AML-193 (cell line): ENCODE results near the gene C5orf22.
"Not testable (repeated sequence)": the region's sequence is repeated elsewhere in the genome, so short reads cannot be mapped to it uniquely, and the experiment has no call there.

Experiments used
- DNase-seq, 2 experiments: peaks; one replicate each; lab custom pipeline; 2025; lab: John Stamatoyannopoulos, UW

Gene C5orf22

DNA sequence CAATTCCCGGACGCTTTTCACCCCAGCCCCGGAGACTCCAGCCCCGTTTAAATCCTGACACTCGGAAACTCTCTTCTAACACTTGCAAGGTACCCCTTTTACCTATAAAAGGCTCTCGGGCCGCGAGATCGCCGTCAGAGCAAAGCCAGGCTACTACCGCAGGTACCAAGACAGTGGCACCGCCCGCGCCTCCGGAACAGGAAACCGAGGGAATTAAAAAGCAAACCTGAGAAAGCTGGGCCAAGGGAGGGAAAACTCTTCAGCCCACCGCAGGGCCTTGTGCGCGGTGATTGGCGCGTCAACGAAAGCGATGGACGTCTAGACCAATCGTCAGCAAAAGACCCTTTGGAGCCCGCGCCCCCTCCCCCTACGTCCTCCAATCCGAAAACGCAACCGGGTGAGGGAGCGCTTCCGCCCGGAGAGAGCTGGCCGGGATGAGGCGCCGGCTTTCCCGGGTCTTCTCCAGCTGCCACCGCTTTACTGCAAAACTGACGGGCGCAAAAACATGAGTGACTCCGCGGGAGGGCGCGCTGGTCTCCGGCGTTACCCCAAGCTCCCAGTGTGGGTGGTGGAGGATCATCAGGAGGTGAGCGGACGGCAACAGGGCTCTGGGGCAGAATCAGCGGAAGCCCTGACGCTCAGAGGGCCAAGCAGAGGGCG is at the start of gene C5orf22, which contains the start of gene DROSHA:
Gene C5orf22 (plus strand): TSS at position 414 of the 660 bp plus-strand sequence. CDS start 92 bp downstream, at position 506.
Gene DROSHA (minus strand): TSS at position 206 of the 660 bp plus-strand sequence. CDS start 3,034 bp downstream, outside the sequence.
- DNase-seq = peak; percentile 89 to 90

DNA sequence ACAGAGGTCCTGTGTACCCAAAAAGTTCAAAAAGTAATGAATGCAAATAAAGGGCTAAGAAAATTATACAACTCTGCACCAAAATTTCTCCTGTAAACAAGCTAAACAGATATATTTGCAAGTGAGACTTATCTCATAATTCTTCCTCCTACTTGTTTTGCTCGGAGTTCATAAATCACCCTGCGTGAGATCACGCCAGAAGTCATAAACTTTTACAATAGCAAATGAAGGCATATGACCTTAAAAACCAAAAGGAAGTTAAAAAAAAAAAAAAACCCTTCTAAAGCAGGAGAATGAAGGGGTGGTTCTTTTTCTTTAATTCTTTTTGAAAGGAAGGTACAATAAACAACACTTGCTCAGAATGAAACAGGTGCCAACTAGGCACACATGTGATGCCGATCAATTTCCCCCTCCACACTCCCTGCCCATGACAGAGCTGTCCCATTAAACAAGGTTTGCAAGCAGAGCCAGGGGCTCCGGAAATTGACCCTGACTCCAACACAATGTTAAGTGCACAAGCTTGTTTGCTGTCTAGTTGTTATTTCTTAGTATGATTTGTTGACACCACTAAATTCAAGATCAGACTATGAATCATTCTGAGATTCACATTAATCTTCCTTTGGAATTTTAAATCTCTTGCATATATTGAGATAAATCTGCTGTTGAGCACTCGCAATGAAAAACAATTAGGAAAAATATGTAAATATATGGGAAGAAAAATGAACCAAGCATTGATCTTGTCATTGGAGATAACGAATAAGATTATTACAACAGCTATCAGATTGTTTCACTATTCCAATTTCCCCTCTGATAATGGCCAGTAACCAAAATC is 46.5 kb upstream of the C5orf22 start:
- DNase-seq = no peak

DNA sequence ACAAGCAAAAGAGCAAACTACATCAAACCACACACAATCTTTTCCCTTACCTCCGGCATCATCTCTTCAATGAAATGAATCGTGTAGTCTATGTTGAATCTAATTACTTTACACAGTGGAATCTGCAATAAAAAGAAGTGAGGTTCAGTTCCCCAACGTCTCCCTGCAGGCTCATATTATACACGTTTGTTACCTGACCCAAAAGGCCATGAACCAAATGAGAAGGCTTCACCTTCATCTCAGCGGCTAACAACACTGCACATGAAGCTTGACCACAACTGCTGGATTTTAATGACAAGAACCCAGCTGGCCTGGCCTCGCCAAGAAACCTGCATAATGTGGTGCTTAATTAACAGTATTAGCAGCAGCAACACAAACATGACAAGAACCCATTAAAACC is 45.7 kb upstream of the C5orf22 start:
- no peak for DNase-seq

DNA sequence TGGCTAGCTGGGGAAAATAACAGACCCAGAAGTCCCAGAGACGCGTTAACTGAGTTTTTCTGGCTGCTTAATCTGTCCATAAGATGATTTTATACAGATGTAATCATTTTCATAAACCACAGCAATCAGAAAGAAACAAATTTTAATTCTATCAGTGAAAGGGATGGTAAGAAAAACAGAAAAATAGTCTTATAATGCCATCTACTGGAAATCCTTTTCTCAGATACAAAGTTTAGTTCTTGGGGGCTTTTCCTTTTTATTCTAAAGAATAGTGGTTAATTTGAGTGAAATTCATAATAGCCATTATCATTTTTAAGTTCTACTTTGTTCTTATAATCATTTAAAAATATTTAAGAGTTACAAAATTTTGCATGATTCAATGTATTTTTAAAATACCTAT is 44.6 kb upstream of the C5orf22 start:
- no peak for DNase-seq

DNA sequence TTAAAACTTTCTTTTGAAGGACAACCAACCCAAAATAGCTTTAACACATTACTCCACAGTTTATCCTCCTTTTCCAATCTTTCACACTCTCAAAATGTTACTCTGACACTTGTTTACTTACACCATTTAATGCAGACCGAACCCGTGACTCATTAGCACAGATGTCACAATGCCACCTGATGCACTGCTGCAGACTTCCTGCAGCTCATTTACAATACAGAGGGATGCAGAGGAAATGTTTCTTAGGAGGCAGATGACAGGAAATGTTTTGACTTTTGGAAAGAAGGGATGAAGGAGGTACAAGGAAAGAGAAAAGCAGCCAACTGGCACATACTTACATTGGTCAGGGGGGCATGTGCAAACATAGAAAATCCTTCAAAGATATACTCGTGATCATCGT is 39.2 kb upstream of the C5orf22 start:
- no peak for DNase-seq

DNA sequence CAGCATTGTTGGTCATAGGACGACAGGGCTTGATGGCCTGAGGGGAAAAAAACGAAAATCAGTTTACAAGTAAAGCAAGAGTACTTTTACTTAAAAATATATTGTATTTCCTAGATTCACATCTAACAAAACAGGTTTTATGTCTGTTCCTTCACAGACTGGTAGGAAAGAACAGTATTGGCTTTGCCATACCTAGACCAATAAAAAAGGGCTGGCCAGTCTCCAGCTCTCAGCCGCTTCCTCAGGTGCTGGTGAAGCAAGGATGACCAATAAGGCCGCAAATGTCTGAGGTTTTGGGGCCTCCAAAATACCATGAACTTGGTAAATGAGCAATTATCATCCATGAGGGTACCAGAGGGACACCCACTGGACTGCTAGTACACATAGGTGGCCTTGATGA is 36.8 kb upstream of the C5orf22 start:
- no peak for DNase-seq

DNA sequence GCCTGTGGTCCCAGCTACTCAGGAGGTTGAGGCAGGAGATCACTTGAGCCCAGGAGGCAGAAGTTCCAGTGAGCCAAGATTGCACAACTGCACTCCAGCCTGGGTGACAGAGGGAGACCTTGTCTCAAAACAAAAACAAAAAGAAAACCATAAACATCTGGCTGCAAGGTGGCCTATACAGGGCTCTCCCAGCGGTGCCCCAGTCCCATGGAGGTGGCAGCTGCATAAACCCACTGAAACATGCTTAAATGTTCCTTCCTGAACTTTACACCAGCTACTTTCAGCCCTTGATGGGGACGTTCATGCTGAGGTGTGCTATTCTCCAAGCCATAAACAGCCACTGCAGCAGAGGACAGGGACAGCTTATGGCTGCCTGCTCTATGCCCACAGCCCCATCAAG is 35.8 kb upstream of the C5orf22 start:
- no peak for DNase-seq

DNA sequence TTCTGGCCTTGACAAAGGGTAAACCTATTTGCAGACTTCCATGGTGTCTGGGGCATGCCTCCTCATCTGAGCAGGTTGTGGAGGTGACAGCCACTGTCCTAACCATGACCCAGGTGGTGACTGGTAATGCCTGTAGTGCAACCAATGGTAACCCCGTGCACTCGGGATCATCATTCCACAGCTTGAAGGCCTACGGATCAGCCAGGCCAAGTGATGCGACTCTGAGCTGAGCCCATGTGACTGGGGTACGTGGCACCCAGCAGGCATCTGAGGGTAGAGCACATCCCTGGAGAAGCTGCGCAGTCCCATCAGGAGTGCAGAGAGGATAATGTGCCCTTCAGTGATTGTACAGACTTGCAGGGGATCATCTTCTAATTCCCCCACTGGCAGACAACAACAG is 35.2 kb upstream of the C5orf22 start:
- DNase-seq = no peak

DNA sequence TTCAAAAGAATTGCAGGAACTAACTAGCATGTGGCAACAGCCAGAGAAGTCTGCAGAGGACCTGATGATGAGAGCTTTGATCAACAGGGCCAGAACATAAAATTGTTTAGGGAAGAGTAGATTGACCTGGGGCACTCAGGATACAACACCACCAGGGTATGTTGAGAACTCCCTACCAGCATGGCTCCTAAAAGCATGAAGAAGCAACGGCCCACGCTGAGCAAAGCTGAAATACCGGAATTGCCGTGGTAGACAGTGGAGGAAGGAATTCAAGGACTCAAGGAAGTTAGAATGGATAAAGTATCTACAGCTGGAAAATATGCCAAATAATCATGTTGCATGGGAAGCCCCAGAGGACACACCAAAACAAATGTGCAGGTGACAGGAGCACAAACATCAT is 31.8 kb upstream of the C5orf22 start:
- no peak for DNase-seq

DNA sequence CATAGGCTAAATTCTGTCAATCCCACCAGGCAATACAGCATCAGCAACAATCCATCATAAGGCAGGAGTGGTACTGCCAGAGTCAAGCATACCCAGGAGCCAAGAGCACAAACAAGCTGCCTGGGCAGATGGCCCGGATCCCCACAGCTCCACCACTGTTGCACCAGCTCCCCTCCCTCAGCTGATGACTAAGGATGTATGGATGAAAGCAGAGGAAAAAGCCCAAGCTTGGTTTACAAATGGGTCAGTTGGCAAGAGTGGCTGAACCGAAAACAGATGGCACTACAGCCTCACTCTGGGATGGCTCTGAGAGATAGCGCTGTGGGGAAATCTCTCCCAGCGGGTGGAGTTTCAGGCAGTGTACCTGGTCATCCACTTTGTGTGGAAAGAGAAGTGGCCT is 29.6 kb upstream of the C5orf22 start:
- DNase-seq = no peak

DNA sequence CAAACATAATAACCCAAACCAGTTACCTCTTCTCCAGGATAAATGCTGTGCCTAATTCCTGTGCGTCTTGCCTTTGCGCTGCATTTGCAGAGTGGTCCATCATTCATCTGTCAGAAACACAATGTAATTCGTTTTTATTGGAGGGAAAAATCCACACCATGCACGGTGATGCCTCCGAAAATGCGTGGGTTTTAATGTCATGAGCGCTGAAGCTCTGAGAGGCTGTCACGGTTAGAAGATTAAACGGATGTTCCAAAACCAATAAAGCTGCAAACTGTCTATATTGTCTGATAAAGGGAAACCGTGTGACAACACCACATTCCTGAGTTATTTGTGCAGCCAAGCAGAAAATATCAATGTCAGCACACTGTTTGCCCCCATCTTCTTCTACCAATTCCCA is 27.6 kb upstream of the C5orf22 start:
- DNase-seq = no peak

DNA sequence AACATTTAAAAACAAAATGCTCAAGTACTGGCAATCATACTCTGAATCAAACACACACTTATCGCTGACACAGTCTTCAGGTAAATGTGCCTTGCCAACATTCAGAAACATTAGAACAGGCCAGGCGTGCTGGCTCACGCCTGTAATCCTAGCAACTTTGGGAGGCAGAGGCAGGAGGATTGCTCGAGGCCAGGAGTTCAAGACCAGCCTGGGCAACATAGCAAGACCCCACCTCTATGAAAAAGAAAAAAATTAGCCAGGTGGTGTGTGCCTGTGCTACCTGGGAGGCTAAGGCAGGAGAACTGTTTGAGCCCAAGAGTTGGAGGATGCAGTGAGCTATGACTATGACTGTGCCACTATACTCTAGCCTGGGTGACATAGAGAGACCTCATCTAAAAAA is 20.8 kb upstream of the C5orf22 start:
- no peak for DNase-seq

DNA sequence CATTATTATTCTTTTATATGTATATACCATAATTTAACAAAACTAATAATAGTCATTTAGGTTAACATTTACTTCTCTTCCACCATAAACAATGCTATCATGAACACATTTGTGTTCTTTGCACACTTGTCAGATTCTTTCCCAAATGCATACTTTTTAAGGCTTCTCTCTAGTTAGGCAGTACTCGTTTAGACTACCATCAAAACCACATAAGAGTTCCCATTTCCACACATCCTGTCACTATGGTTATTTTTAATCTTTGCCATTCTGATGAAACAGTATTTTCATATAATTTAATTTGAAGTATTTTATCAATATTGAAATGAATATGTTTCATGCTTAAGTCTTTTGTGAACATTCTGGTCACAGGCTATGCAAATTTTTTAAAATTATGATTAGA is 15.3 kb upstream of the C5orf22 start:
- peak; percentile 10 to 17 for DNase-seq

DNA sequence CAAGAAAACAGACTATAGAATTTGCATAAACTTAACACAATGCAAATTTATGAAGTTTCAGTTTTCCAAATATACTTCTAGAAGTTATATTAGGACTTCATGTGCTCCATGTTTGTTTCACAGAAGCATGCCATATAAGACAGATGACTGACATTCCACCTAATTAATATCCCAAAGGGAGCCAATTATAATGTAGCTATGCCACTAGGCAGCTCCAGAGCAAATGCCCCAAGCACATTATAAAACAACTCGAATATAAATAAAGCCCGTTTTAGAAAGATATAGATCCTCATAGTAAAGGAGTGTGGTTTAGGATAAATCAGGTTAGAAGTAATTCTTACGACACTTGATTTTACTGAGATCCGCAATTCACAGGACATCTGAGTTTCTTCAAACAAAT is 9.1 kb upstream of the C5orf22 start:
- DNase-seq = no peak

DNA sequence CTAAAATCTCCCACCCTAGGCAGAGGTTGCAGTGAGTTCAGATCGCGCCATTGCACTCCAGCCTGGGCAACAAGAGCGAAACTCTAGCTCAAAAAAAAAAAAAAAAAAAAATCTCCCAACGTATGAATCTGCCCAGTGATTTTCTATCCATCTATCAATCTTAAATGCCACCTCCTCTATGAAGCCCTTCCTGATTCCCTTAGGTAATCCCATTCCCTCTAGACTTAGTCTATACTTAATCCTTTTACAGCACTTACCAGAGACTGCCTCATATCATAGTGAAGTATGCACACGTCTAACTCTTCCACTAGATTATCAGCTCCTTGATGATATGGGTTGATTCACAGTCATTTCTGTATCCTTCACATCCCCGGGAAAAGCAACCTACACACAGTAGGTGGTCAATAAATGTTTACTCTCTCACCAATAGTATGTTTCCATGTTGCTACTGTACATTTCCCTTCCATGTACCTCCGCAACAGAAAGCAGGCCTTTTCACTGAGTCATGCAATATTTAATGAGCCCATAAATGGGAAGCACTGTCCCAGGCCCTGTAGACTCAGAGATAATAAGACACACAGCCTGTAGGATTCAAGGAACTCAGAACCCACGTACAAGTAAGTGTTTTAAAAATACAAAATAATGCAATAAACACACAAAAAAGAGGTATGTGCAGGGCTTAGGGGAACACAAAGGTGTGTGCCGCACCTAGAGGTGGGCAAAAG is 1.4 kb upstream of the C5orf22 start:
- no peak for DNase-seq

DNA sequence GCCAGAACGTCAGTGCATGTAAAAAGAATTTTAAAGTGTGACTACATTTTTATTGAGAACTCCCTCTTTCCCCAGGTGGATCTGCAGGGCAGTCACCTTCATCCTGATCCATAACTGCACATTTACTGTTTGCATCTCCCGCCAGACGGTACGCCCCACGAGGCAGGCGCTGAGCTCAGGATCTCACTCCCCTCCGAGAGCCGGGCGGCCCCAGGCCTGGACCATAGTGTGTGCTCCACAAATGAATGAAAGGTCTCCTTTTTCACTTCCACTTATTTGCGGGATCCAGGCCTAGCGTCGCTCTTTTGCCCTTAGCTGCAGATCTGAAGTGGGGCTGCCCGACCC is 586 bp upstream of the C5orf22 start:
- DNase-seq = peak in 1 of 2 experiments; percentile 20

DNA sequence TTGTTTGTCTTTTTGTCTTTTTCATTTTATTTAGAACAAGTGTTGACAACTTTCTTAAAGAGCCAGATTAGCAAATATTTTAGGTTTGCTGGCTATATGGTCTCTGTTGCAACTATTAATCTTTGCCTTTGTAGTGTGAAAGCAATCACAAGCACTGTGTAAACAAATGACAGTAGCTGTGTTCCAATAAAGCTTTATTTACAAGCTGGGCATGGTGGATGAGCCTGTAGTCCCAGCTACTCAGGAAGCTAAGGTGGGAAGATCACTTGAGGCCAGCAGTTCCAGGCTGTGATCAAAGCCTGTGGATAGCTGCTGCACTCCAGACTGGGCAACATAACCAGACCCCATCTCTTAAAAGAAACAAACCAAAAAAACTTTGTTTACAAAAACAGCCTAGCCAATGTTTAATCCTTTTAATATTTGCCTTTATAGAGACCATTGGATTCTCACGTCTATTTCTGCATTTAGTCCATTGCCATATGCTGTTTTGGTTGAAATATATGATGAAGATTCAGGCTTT is 2.5 kb downstream of the C5orf22 start:
- no peak for DNase-seq

DNA sequence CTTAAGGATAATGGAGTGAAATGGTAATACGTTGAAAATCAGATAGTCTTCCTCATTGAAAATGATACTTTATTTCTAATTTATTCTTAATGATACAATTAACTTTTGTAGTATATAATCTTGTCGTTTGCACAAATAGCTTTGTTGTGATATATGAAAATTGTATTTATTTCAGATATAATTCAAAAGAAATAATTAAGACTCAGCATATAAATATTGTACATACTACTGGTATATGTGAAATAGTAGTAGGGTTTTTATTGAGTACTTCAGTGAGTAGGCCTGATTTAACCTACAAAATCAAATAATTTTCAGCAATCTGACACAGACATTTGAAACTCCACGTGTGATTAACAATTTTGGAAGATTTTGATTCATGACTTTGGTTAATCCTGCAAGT is 4.8 kb downstream of the C5orf22 start:
- DNase-seq = no peak

DNA sequence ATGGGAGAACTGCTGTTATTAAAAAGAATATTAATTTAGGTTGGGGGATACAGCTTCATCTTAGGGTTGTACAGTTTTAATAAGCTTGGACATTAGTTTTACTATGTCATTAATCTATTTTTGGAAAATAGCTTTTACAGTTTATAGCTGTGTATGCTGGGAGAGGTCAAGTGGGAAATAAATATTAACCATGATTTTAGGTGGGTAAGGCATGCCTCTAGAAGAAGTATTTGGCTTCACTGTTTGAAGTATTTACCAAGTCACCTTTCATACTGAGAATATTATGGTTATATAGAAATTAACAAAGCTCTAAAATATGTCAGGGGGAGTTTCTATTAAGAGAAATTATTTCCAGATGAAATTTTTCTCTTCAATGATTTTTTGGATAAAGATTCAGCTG is 5.2 kb downstream of the C5orf22 start:
- DNase-seq = no peak

DNA sequence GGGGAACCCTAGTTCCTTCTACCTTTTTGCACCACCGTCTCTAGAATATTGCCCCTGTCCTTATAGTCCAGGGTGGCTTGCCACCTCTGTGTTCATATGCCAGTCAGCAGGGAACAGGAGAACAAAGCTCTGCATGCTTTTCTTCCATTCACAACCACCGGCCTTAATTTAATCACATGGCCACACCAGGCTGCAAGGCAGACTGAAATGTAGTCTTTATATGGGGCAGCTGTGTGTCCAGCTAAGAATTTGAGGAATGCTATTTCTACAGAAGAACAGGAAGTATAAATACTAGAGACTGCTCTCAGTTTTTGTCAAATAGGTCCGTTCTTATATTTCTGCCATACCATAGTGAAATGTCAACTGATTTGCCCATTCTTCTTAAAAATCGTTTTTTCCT is 5.8 kb downstream of the C5orf22 start:
- DNase-seq = no peak

DNA sequence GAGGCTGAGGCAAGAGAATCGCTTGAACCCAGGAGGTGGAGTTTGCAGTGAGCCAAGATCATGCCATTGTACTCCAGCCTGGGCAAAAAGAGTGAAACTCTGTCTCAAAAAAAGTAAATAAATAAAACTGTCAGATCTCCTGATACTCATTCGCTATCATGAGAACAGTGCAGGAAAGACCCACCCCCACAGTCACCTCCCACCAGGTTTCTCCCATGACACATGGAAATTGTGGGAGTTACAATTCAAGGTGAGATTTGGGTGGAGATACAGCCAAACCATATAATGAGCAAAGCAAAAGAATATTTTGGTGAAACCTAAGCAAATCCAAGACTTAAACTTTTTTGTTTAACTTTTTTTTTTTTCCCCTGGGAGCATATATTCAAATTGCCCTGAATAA is 17.0 kb downstream of the C5orf22 start:
- DNase-seq = not testable (repeated sequence)

DNA sequence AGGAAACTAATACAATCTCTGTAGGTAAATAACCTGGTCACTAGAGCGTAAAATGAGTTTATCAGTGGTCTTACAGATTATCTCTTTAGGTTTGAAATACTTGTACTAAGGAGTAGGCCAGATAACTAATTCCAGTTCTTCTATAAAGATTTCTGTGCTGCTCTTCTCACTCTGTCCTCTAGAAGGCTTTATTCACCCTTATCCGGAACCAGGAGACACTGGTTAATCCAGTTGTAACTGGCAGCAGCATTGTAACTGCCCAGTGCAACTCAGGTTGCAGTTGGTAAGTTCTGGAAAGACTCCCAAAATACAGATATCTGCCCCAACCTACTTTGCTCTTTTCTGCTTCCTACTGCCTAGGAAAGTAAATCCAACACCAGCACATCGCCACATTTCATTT is 19.8 kb downstream of the C5orf22 start:
- DNase-seq = no peak

DNA sequence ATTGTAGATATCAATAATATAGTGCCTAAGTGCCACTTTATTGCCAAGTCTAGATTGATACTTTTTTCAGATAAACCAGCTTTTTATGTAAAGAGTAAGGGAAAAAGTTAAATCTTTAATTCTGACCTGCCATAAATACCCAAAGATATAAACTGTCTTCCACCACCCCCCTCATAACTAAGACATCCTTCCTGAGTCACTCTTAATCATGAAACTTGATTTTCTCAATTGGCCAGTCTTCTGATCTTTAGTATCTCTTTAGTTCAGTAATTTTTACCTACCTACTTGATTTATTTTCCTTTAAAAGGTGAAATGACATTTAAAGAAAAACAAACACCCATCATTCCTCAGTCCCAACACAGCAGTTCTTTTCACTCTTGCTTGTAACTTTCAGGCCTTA is 21.8 kb downstream of the C5orf22 start:
- DNase-seq = no peak
